Fibroblast of the conjunctiva (primary cell): Measurements from ENCODE around the gene RALY.
"Not testable (repeated sequence)": the region's sequence is repeated elsewhere in the genome, so short reads cannot be mapped to it uniquely, and the experiment has no call there.

Experiments
- DNase-seq: peaks from one replicate; pipeline ENCODE4 v3.0.0-alpha.2; 2010; ENCODE audit warnings: low read depth

RALY gene

DNA sequence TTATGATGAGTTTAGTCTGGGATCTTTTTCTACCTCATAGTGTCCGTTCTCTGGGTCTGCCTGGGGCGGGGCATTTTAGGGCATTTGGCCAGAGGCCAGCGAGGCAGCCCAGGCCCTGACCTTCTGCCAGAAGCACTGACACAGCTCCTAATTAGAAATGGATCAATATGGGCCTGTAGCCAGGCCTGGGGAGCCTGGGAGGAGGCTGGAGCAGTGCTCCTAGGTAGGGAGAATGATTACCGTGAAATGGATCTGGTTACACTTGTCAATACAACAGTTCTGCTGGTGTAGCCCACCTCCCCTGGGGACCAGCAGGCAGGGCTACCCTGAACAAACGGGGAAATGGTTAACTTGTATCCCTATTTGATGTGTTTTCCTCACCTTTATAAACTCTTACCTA, 23.0 kb downstream of the RALY start:
- DNase-seq, result no peak

DNA sequence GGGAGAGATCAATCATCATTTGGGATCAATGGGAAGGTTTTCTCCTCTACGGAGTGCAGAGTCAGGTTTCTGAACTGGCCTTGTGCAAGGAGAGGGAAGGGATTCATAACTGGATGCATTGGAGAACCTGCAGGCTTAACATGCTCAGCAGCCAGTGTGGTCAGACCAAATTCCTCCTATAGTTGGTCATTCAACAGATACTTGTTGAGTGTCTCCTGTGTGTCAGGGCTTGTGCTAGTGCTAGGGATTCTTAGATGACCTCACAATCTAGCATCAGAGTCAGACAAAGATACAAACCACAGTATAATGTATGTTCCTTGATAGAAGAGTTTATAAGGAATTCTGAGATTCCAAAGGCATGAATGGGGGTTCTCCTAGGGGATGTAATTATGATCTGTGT, 23.9 kb downstream of the RALY start:
- DNase-seq, result no peak

DNA sequence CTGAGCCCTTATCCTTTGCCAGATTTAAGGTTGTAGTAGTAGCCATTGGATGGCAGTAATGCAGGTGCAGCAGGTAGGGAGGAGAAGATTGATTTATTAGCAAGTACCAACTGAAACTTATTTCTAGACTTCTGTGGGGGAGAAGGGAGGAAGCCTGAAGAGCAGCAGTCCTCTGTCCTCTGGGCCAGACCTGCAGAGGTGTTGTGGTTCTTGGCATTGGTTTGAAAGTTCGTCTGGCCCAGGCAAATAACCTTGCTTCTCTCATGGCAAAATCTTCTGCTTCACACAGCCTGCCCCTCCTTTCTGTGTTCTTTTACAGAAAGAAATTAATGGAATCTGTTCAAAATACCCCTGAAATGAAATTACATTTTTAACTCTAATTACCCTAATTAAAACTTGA, 24.5 kb downstream of the RALY start:
- DNase-seq, result no peak

- DNase-seq, result no peak
Observed at GRCh38 chr20:34022151-34022838, 28.6 kb downstream of the RALY start.

DNA sequence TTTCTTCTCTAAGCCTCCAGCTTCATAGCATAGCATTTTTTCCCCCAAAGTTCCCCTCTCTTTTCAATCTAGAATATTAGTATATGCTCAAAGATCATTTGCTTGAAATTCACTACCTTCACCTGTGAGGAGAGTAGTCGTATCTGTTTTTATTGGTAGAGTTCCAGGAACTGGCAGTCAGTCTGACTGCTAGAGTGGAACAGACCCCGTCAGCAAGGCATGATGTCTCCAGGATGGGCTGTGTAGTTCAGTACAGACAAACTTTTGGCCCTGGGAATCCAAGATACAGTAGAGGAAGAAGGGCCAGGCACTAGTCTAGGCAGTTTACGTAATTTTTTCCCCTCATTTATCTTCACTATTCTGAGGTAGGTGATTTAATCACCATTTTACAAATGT, 29.1 kb downstream of the RALY start:
- no peak for DNase-seq

GRCh38 chr20:34023937-34024722, 30.4 kb downstream of the RALY start:
- DNase-seq, result no peak

DNA sequence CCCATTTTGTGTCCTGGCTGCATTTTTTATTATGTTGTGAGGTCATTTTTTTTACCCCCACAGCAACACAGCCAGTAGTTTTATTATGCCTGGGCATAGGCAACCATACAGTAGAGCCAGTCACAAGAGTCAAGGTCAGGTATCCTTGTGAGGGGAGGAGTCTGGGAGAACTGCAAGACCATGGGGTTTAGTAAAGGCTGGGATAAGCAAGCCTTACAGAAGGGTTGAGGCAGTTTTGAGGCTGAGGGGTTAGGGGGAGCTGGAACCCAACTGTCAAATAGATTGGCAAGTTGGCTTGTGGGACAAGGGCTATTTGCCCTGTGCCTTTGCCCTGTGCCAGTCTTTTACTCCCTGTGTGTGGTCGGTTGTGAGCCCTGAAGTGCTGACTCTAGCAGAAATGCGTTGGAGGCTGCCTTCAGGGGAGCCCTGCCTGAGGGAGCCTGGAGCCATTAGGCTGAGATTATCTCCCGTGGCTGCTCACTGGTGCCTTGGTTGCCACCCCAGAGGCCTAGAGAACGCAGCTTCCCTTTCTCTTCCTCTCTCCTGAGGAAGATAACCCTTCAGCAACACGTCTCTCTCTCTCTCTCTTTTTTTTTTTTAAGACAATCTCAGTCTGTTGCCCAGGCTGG, 31.1 kb downstream of the RALY start:
- DNase-seq, result no peak

GRCh38 chr20:34028013-34028412, 34.3 kb downstream of the RALY start:
- not testable (repeated sequence) for DNase-seq

DNA sequence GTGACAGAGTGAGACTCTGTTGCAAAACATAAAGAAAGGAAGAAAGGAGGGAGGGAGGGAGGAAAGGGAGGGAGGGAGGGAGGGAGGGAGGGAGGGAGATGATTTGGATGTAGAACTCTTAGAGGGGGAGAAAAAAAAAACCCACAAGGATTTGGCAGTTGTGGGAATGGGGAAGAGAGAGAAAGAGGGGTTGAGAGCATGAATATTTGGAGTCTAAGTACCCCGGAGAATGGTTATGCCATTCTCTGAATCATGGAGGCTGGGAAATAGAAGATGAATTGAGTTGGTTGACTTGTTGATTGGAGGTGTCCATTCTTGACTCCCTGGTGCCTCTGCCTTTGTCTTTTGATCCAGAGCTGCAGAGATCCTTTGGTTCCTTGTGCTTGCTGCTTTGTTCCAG, 35.7 kb downstream of the RALY start:
- no peak for DNase-seq

DNA sequence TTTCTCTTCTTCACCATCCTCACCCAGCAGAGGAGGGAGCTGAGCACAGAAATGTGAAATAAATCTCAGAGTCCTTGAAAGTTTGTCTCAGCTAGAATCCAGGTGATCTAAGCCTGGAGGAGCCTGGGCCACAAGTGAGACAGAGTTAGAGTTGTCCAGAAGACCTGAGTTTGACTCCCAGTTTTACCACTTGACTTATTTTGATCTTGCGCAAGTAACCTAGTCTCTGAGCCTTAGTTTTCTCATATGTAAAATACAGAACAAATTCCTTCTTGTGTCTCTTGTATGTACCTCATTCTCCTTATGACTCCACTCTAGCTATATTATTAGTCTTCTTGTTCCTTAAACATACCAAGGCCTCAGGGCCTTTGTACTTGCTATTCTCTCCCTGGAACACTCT, 36.7 kb downstream of the RALY start:
- DNase-seq, result no peak

GRCh38 chr20:34033903-34034302, 40.2 kb downstream of the RALY start:
- no peak for DNase-seq

- DNase-seq, result no peak
Observed at GRCh38 chr20:34037121-34037520, 43.4 kb downstream of the RALY start.

GRCh38 chr20:34037767-34038166, 44.1 kb downstream of the RALY start:
- DNase-seq, result peak; percentile 38

DNA sequence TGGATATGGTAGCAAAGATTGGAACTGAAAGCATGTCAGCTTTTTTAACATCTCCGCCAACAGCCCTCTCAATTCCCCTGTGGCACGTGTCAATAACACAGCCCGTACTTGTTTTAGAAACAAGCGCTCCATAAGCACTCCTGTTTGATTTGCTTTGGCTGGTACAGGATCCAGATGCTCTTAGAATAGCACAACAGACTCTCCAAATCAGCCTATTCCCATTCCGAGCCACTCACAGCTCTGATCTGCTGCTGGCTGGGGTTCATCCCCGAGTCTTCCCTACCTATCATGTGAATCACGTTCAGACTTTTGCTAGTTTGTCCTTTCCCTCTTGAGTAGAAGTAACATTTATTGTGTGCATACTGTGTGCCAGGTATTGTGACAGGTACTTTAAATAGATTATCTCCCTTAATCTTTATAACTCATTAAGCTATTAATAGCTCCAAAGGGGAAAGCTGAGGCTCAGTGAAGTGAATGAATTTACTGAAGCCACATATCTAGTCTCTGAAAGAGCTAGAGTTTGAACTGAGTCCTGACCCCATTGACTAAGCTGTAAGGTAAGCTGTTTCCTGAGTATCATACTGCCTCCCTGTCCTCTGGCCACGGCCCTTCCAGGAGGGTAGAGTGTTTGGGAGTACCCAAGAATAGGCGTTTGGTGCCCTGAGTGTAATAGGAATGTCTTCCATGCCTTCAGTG, 46.7 kb downstream of the RALY start:
- no peak for DNase-seq

DNA sequence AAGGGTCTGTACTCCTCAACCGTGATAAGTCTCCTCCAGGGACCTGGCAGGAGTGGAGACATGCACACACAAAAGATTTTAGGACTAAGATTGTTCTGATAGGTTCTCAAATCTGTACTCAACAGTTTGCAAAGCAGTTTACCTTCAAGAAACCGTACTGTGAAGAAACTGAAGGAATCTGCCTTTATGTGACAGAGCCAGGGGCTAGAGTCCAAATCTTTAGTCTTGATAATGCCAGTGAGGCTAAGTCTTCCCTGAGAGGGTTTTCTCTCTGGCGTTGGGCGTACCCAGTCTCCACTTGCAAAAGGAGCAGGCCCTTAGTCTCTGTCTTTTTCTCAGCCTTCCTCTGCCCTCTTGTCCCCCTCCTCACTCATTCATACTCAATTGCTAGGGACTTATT, 47.5 kb downstream of the RALY start:
- no peak for DNase-seq

GRCh38 chr20:34042262-34042661, 48.6 kb downstream of the RALY start:
- no peak for DNase-seq

DNA sequence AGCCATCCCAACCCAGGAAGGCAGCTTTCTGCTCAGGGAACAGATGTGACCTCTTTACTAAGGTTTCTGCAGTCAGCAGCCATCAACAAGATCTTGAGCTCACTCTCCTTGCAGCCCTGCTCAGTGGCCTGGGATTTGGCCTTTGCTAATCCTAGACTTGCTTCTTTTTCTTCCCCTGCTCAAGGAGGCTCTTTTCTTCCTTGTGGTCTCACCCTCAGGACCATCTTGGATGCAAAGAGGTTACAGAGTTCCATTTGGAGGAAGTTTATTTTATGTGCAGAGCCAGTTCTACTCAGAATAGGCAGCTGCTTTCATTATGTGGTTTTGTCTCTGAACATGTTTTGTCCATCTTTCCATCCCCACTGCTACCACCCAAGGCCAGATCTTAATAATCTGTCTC, 49.3 kb downstream of the RALY start:
- DNase-seq, result no peak

DNA sequence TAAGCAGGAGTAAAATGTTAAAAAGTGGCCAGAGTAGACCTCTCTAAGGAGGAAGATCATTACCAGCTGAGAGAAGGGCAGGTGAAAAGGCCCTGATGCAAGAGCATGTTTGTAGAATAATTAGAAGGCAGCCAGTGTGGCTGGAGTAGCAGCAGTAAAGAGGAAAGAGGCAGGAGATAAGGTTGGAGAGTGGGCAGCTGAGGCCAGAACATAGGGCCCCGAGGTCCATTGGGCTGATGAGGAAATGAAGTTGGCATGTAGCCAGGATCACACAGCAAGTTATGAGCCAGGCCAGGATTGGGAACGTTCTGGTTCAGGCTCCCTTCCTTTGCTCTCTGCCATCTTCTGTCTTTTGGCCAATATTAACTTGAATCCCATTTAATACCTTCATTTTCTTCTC, 51.6 kb downstream of the RALY start:
- no peak for DNase-seq

DNA sequence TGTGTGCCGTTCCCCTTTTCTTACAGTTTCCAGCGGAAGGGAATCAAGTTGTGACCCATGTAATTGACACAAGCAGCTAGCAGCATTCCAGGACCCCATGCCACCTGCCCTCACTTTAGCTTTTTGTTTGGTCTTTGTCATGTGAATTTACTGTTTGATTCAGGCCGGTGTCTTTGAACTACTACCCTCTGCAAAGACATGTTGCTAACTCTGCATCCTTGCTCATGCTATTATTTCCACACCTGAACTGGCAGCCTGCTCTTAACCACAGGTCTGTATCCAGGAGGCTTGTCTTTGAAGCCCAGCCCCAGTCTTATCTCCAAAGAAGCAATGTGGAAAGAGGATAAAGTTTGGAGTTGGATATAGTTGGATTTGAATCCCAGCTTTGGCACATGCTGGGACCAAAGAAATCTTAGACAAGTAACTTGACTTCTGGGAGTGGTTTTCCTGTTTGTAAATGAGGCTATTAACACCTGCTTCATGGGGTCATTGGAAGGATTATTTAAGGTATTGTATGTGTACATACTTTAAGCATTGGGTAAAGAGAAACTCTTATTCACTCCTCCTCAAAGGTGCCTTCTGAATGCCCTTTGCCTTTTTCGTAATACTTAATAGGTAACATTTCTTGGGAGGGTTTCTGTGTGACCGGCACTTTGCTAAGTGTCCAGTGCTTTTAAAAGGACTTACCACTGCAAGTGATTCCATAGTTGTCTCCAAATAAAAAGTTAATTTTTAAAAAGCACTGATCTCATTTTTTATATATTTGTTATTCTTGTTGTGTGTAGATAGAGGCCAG, 52.4 kb downstream of the RALY start:
- DNase-seq, result no peak

DNA sequence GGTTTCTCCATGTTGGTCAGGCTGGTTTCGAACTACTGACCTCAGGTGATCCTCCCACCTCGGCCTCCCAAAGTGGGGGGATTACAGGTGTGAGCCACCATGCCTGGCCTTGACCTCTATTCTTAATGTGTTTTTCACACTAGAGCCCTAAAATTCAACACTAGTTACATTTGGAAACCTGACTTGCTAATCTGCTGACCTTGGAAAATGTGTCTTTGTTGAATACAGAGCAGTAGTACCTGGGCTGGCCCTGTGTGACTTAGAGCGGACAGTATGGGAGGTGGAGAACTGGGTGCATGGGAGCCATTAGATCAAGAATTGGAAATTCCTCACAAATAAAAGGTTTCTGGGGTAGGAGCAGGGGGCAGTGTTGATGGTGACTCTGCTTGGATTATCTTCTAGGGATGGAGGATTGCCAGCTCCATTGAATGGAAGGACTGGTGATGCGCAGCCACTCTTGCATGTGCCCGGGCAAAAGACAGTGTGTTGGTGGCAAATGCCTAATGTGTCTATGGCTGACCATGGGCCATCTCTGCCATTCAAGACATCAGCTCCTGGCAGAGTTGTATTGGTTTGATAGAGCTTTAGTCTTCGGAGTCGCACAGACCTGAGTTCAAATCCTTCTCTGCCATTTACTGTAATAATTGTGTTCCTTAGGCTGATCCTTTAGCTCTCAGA, 53.4 kb downstream of the RALY start:
- no peak for DNase-seq

DNA sequence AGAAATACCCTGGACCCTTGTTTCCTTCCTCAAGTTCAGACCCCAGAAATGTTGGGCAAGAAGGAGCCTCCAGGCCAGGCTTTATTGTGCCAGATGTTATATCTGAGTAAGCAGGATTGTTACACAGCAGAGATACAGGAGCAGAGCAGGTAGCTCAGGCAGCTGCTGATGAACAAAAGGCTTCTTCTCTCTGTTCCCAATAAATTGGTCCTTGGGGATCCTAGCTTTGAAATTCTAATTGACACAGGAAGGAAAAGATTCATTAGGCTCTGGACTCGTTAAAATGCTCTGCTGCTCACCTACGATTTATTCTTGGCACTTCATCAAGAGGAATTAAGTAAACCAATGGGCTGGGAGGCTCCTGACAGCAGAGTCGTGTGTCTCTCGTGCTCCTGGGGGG, 54.2 kb downstream of the RALY start:
- no peak for DNase-seq
